Endometrial microvascular endothelial cells (primary cell): Measurements from ENCODE around the gene ERBB4. TPM values are rescaled to one million over a fixed set of nuclear protein-coding genes. Genes with fewer than 3 reads are reported as not detected.

Experiments
- in situ Hi-C: cut with HindIII; loops from 2 replicates; pipeline ENCODE4 v1.10.0; 2017; ENCODE audit warnings: low sequenced_read_pairs, low pct_unique_long_range_greater_than_20kb; ENCODE audit errors: inconsistent ontology term
- total RNA-seq: library from RNA; depleted of rRNA; stranded (reverse); fragments of >200 nt; gene quantifications from one replicate; pipeline ENCODE4 v1.2.3, GENCODE V29; 2015; ENCODE audit errors: inconsistent ontology term

ERBB4 gene
- total RNA-seq, 1 donor from 2014 or later, result not detected

- in situ Hi-C loops, result no loop called here
Observed at GRCh38 chr2:211944572-211944971, 594.0 kb downstream of the ERBB4 start.

GRCh38 chr2:211942153-211942552 is 596.4 kb downstream of the ERBB4 start:
- in situ Hi-C loops, result no loop called here

GRCh38 chr2:211941216-211941747 is 597.3 kb downstream of the ERBB4 start:
- in situ Hi-C loops, result no loop called here

GRCh38 chr2:211939177-211939576 is 599.4 kb downstream of the ERBB4 start:
- in situ Hi-C loops, result no loop called here

- in situ Hi-C loops, result no loop called here
Observed at GRCh38 chr2:211934811-211935210, 603.8 kb downstream of the ERBB4 start.

GRCh38 chr2:211931314-211931713 is 607.3 kb downstream of the ERBB4 start:
- in situ Hi-C loops, result no loop called here

- in situ Hi-C loops, result no loop called here
Observed at GRCh38 chr2:211930331-211930730, 608.3 kb downstream of the ERBB4 start.

GRCh38 chr2:211928201-211928600 is 610.4 kb downstream of the ERBB4 start:
- in situ Hi-C loops, result no loop called here

- in situ Hi-C loops, result no loop called here
Observed at GRCh38 chr2:211923019-211923418, 615.6 kb downstream of the ERBB4 start.

- in situ Hi-C loops, result no loop called here
Observed at GRCh38 chr2:211903961-211904360, 634.6 kb downstream of the ERBB4 start.

- in situ Hi-C loops, result no loop called here
Observed at GRCh38 chr2:211901226-211901846, 637.3 kb downstream of the ERBB4 start.

- in situ Hi-C loops, result no loop called here
Observed at GRCh38 chr2:211900518-211900917, 638.1 kb downstream of the ERBB4 start.

- in situ Hi-C loops, result no loop called here
Observed at GRCh38 chr2:211900000-211900399, 638.6 kb downstream of the ERBB4 start.

- in situ Hi-C loops, result no loop called here
Observed at GRCh38 chr2:211898702-211899101, 639.9 kb downstream of the ERBB4 start.

GRCh38 chr2:211881449-211881848 is 657.2 kb downstream of the ERBB4 start:
- in situ Hi-C loops, result no loop called here

- in situ Hi-C loops, result no loop called here
Observed at GRCh38 chr2:211879323-211879722, 659.3 kb downstream of the ERBB4 start.

GRCh38 chr2:211877061-211877460 is 661.5 kb downstream of the ERBB4 start:
- in situ Hi-C loops, result no loop called here

- in situ Hi-C loops, result no loop called here
Observed at GRCh38 chr2:211875488-211875887, 663.1 kb downstream of the ERBB4 start.

GRCh38 chr2:211868996-211869533 is 669.5 kb downstream of the ERBB4 start:
- in situ Hi-C loops, result no loop called here

- in situ Hi-C loops, result no loop called here
Observed at GRCh38 chr2:211867845-211868451, 670.7 kb downstream of the ERBB4 start.
